GM06990 (cell line): ENCODE data around the gene TUBB3.
A peak's percentile ranks its signal among the peaks of the same experiment; 100 is the strongest.

ENCODE experiments used
- DNase-seq: peaks from one replicate; pipeline ENCODE4 v3.0.0-alpha.2; 2011; ENCODE audit not compliant: insufficient read length; ENCODE audit errors: extremely low read depth
- H3K27me3 ChIP-seq: replicated peaks from 2 replicates; pipeline ENCODE4 v1.6.0; 2011; ENCODE audit warnings: low read length; ENCODE audit not compliant: control insufficient read depth, insufficient read depth
- H3K36me3 ChIP-seq: 2 replicates; pipeline ENCODE4 v1.5.1; 2011; ENCODE audit warnings: low read length; ENCODE audit not compliant: control insufficient read depth, insufficient read depth
- H3K4me3 ChIP-seq: replicated peaks from 2 replicates; pipeline ENCODE4 v1.5.1; 2011; ENCODE audit warnings: low read depth, mild to moderate bottlenecking, control low read depth, low read length
- TF ChIP-seq, protein P1 (sequence below): IDR thresholded peaks from 2 replicates; pipeline ENCODE4 v1.5.1; 2011; ENCODE audit warnings: low read length, control low read depth, mild to moderate bottlenecking, inconsistent platforms; ENCODE audit not compliant: insufficient read depth, poor library complexity, severe bottlenecking

Gene TUBB3

DNA sequence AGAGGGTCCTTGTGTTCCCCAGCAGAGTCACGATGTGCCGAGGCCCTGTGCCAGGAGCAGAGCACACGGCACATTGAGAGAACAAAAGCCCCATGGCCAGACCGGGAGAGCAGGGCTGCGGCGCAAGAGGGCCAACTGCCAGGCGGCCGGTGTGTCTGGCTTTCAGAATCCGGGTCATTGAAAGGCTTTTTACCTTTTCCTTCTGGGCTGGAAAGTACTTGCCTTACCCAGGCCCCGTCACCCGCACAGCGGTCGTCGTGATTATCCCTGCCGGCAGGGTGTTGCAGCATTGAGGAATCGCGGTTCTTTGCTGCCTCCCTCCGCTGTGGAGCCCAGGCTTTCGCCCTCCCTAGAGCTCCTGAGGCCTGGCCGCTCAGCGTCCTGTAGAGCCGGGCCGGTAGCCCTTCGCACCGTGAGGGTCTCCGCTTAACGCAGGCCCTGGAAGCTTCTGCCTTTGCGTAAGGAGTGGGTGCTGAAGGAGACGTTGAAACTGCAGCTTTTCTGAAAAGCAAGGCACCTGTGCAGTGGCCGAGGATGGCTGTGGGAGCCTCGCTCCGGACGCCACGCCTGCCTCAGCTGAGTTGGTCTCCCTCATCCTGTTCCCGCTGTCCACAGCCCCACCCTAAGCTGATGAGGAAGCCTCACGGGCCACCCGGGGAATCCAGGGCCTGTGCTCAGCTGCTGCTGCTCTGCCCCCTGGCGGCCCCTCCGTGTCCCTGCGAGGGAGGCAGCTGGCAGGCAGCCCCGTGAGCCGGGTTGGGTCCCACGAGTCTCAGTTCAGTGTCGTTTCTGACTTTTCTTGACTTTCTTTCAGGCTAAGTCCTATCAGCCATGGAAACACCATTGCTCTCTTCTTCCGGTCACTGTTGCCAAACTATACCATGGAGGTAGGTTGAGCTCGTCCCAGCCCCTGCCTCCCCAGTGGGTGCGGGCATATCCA is 13.1 kb upstream of the TUBB3 start:
- H3K4me3 ChIP-seq = no peak overlapping the region
- TF ChIP-seq, protein P1, sequence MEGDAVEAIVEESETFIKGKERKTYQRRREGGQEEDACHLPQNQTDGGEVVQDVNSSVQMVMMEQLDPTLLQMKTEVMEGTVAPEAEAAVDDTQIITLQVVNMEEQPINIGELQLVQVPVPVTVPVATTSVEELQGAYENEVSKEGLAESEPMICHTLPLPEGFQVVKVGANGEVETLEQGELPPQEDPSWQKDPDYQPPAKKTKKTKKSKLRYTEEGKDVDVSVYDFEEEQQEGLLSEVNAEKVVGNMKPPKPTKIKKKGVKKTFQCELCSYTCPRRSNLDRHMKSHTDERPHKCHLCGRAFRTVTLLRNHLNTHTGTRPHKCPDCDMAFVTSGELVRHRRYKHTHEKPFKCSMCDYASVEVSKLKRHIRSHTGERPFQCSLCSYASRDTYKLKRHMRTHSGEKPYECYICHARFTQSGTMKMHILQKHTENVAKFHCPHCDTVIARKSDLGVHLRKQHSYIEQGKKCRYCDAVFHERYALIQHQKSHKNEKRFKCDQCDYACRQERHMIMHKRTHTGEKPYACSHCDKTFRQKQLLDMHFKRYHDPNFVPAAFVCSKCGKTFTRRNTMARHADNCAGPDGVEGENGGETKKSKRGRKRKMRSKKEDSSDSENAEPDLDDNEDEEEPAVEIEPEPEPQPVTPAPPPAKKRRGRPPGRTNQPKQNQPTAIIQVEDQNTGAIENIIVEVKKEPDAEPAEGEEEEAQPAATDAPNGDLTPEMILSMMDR = peak; percentile 87
- H3K36me3 ChIP-seq = peaks cover 37% of the 10 kb centered on the region
- DNase-seq = peak; percentile 59
- H3K27me3 ChIP-seq = no peaks in the 10 kb centered on the region

DNA sequence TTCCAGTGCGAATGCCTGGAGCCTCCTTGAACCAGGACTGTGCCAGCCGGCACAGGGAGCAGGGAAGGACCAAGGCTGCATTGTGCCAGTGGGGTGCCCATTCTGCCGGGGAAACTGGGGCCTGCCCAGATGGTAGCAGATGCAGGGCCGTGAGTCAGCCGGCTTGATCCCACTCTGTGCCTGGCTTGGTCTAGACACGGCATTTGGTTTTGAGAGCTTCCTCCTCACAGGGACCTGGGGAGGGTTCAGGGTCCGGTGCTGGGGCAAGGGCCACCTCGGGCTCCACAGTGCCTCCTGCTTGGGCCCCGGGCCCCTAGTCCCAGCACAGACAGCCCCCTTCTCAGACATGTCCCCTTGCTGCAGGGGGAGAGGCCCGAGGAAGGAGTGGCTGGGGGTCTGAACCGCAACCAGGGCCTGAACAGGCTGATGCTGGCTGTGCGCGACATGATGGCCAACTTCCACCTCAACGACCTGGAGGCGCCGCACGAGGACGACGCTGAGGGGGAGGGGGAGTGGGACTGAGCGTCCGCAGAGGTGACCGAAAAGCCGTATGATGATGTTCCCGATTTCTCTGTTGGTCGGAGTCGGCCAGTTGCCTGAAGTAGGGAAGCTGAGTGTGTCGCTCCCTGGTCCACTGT is 12.3 kb upstream of the TUBB3 start:
- H3K4me3 ChIP-seq = no peak overlapping the region
- peaks cover 33% of the 10 kb centered on the region for H3K36me3 ChIP-seq
- TF ChIP-seq, protein P1 = no peak
- DNase-seq = no peak
- no peaks in the 10 kb centered on the region for H3K27me3 ChIP-seq

DNA sequence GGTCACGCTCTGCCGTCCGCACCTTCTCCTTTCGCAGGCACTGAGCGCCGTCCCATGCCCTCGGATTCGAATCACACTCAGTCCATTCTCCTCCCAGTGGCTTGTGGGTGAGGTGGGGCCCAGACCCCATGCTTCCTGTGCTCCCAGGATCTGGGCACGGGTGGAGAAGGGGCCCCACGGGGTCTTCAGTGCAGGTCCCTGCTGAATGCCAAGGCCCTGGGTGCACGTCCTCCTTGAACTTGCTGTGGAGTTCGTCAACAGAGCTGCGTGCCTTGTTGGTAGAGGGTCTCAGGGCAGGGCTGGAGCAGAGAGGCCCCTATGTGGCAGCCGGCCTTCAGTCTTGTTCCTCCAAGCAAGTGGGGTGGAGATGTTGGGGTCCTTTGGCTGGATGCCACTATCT is 11.8 kb upstream of the TUBB3 start:
- Histone ChIP-seq H3K36me3 (peaks cover 32% of the 10 kb centered on the region), H3K27me3 (no peaks in the 10 kb centered on the region), H3K4me3 (no peak overlapping the region)
- TF ChIP-seq, protein P1 = no peak
- no peak for DNase-seq

DNA sequence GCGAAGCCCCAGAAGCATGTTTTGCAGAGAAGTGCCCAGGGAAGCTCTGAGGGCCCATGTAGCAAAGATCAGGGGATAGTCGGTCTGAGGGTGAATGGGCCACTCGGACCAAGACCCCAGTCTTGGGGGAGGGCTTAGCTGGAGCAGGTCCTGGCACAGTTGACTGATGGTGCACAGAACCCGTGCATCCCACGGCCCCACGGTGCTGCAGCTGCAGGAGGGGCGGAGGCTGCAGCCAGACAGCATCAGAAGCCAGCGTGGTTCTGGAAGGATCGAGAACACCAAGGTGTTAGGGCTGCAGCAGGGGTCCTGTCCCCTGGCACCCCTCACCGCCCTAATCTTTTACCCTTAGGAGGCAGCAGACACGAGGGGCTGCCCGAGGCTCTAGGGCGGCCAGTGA is 11.0 kb upstream of the TUBB3 start:
- TF ChIP-seq, protein P1 = no peak
- DNase-seq = no peak
- Histone ChIP-seq H3K36me3 (peaks cover 27% of the 10 kb centered on the region), H3K27me3 (no peaks in the 10 kb centered on the region), H3K4me3 (no peak overlapping the region)

DNA sequence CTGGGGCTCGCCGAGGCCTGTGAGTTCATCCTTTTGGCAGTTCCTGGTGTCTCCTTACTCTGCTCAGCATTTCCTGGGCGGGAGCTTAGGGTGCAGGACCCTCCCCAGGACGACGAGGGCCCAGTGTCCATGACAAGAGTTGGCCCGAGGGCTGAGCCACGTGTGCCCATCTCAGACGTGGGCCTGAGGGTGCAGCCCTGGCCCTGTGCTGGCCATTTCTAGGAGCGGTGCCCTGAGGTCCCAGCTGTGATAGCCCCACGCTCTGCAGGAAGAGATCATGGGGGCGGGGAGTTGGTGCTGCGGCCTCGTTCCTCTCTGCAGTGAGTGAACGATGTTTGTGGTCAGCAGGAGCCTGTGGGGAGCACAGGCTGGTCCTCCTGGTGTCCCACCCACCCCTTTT is 10.5 kb upstream of the TUBB3 start:
- DNase-seq = no peak
- H3K4me3 ChIP-seq = no peak overlapping the region
- TF ChIP-seq, protein P1 = no peak
- H3K36me3 ChIP-seq = peaks cover 27% of the 10 kb centered on the region
- H3K27me3 ChIP-seq = no peaks in the 10 kb centered on the region
